MM.1S (cell line): ENCODE measurements around the gene DCAF11.

Experiments
- DNase-seq: peaks from one replicate; pipeline ENCODE4 v3.0.0-alpha.2; 2015
- H2AFZ ChIP-seq: fragments of 300-600 bp; sonication (generic); 2 replicates; pipeline ENCODE4 v1.6.0; 2016; ENCODE audit warnings: antibody characterized with exemption, low read length
- H3F3A ChIP-seq: fragments of 300-600 bp; sonication (generic); 2 replicates; pipeline ENCODE4 v1.6.1; 2016; ENCODE audit warnings: mild to moderate bottlenecking, antibody characterized with exemption, low read length, moderate library complexity, mixed read lengths; ENCODE audit not compliant: insufficient read depth
- H3K27ac ChIP-seq: fragments of 300-600 bp; sonication (generic); 2 replicates; pipeline ENCODE4 v1.5.1; 2016; ENCODE audit warnings: mild to moderate bottlenecking, low read length
- H3K27me3 ChIP-seq: fragments of 300-600 bp; sonication (generic); replicated peaks from 2 replicates; pipeline ENCODE4 v1.6.0; 2016; ENCODE audit warnings: low read length; ENCODE audit not compliant: insufficient read depth
- H3K36me3 ChIP-seq: fragments of 300-600 bp; sonication (generic); replicated peaks from 2 replicates; pipeline ENCODE4 v1.6.1; 2016; ENCODE audit warnings: mild to moderate bottlenecking, low read length, mixed read lengths; ENCODE audit not compliant: insufficient read depth
- H3K4me1 ChIP-seq: fragments of 300-600 bp; sonication (generic); 2 replicates; pipeline ENCODE4 v1.6.1; 2016; ENCODE audit warnings: low read length, mixed read lengths
- H3K4me2 ChIP-seq: fragments of 300-600 bp; sonication (generic); 2 replicates; pipeline ENCODE4 v1.6.0; 2016; ENCODE audit warnings: low read depth, low read length
- H3K4me3 ChIP-seq: fragments of 300-600 bp; sonication (generic); 2 replicates; pipeline ENCODE4 v1.5.1; 2016; ENCODE audit warnings: low read length, mixed read lengths
- H3K79me2 ChIP-seq: fragments of 300-600 bp; sonication (generic); 2 replicates; pipeline ENCODE4 v1.6.1; 2016; ENCODE audit warnings: mixed run types, low read length, mixed read lengths
- H3K9ac ChIP-seq: fragments of 300-600 bp; sonication (generic); 2 replicates; pipeline ENCODE4 v1.6.1; 2016; ENCODE audit warnings: low read length, mixed read lengths
- H3K9me2 ChIP-seq: fragments of 300-600 bp; sonication (generic); replicated peaks from 2 replicates; pipeline ENCODE4 v1.6.1; 2016; ENCODE audit warnings: mild to moderate bottlenecking, low read length, mixed read lengths; ENCODE audit not compliant: insufficient read depth
- H3K9me3 ChIP-seq: fragments of 300-600 bp; sonication (generic); replicated peaks from 2 replicates; pipeline ENCODE4 v1.6.1; 2016; ENCODE audit warnings: mild to moderate bottlenecking, low read length, mixed read lengths; ENCODE audit not compliant: insufficient read depth
- H4K20me1 ChIP-seq: fragments of 300-600 bp; sonication (generic); 2 replicates; pipeline ENCODE4 v1.6.1; 2016; ENCODE audit warnings: mild to moderate bottlenecking, low read length, moderate library complexity, mixed read lengths; ENCODE audit not compliant: insufficient read depth
- EZH2 ChIP-seq: fragments of 300-600 bp; sonication (generic); optimal IDR thresholded peaks from 2 replicates; pipeline ENCODE3; 2017; ENCODE audit warnings: low read depth, mild to moderate bottlenecking, antibody characterized with exemption, low read length, mixed read lengths
- EZH2phosphoT487 ChIP-seq: fragments of 300-600 bp; sonication (generic); IDR thresholded peaks from 2 replicates; pipeline ENCODE4 v1.6.1; 2018; ENCODE audit warnings: antibody characterized with exemption, low read length
- TF ChIP-seq, protein P1 (sequence below): fragments of 300-600 bp; sonication (generic); IDR thresholded peaks from 2 replicates; pipeline ENCODE4 v1.5.1; 2016; ENCODE audit warnings: antibody characterized with exemption, low read length, mixed read lengths

Gene DCAF11

DNA sequence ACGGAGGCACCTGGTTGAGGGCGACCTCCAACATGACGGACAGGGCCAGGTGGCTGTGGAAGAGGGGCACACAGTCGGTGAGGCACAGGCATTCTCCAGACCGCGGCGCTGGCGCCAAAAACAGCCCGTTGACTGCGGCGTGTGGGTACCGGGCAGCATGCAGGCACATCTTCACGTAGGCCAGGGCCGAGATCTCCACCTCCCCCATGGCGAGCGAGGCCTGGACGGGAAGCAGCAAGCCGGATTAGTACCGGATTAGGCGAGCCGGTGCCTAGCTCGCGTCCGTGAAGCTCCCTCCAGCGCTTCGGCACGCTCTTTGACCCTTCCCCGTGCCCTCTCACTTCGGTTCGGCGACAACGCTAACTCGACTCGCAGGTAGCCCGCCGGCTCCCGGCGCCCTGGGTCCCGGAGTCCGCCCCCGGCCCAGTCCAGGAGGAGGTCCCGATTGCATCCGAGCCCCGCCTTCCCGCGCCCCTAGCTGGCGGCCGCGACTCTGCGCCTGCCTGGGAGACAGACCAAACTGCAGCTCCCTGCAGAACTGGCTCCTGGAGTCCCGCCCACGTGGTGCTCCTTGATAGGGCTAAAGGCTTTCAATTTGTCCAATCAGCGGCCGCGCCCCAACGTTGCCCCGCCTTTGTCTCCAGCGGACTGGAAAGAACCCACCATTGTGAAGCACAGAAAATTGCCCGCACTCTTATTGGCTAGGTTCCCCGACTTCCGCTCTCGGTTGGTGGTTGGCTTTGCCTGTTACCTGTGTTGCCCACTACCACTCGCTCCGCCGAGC is 26.7 kb downstream of the DCAF11 start, which contains the start of gene EMC9:
EMC9 (minus strand) TSS at position 495 of the 784 bp plus-strand sequence; CDS start at position 208, 287 bp downstream.
- Histone ChIP-seq H3K4me3 (peak within 1 kb of the TSS; percentile 86), H3K9ac (peak within 1 kb of the TSS; percentile 72), H3K9me2 (no peaks in the 10 kb centered on the region), H4K20me1 (no peaks in the 10 kb centered on the region), H2AFZ (peak within 1 kb of the TSS; percentile 53), H3K79me2 (peaks cover 66% of the 10 kb centered on the region), H3F3A (peaks cover 6% of the 10 kb centered on the region), H3K27me3 (no peaks in the 10 kb centered on the region), H3K4me2 (peak within 1 kb of the TSS; percentile 78), H3K4me1 (peaks cover 15% of the 10 kb centered on the region; the same call in 1 of the 2 replicates), H3K27ac (peak within 1 kb of the TSS; percentile 75), H3K9me3 (no peaks in the 10 kb centered on the region), H3K36me3 (0 out of 2 replicates have a peak, but pooled peaks cover 2% of the 10 kb centered on the region)
- peak; percentile 97 for DNase-seq
- TF ChIP-seq EZH2 = no peak
- TF ChIP-seq EZH2phosphoT487 = no peak
- TF ChIP-seq, protein P1, sequence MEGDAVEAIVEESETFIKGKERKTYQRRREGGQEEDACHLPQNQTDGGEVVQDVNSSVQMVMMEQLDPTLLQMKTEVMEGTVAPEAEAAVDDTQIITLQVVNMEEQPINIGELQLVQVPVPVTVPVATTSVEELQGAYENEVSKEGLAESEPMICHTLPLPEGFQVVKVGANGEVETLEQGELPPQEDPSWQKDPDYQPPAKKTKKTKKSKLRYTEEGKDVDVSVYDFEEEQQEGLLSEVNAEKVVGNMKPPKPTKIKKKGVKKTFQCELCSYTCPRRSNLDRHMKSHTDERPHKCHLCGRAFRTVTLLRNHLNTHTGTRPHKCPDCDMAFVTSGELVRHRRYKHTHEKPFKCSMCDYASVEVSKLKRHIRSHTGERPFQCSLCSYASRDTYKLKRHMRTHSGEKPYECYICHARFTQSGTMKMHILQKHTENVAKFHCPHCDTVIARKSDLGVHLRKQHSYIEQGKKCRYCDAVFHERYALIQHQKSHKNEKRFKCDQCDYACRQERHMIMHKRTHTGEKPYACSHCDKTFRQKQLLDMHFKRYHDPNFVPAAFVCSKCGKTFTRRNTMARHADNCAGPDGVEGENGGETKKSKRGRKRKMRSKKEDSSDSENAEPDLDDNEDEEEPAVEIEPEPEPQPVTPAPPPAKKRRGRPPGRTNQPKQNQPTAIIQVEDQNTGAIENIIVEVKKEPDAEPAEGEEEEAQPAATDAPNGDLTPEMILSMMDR = no peak

- peaks cover 57% of the 10 kb centered on the region for H3K79me2 ChIP-seq
- H3K27ac ChIP-seq = no peak overlapping the region
- H3K4me2 ChIP-seq = no peak overlapping the region
Measured at GRCh38 chr14:24143511-24143910, 28.9 kb downstream of the DCAF11 start.

DNA sequence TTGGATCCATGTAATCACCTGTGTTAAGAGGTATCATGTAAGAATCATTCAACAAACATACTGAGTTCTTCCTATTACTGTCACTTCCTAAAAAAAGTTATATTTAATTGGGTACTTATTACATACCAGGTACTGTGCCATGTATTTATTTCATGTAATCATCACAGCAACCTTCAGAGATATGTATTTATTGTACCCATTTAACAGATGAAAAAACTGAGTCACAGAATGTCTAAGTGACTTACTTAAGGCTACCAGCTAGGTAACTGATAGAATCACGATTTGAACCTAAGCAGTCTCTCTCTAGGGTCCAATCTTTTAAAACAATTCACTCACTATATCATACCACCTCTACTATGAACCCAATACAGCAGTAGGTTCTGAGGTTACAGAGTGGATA is 29.9 kb downstream of the DCAF11 start:
- Histone ChIP-seq H3K4me3 (no peak overlapping the region), H3K9me2 (no peaks in the 10 kb centered on the region), H3K27me3 (no peaks in the 10 kb centered on the region), H3K9ac (no peak overlapping the region), H3K4me2 (no peak overlapping the region), H3F3A (peaks cover 10% of the 10 kb centered on the region), H4K20me1 (no peaks in the 10 kb centered on the region), H3K79me2 (peaks cover 53% of the 10 kb centered on the region), H3K27ac (no peak overlapping the region), H3K4me1 (peaks cover 15% of the 10 kb centered on the region), H2AFZ (no peak overlapping the region), H3K36me3 (no peaks in the 10 kb centered on the region), H3K9me3 (no peaks in the 10 kb centered on the region)
- no peak for DNase-seq
- TF ChIP-seq, protein P1 = no peak
- TF ChIP-seq EZH2phosphoT487 (no peak), EZH2 (no peak)

More at GRCh38 chr14:24143511-24143910, 28.9 kb downstream of the DCAF11 start:
- TF ChIP-seq, protein P1 = no peak
- TF ChIP-seq EZH2phosphoT487 (no peak), EZH2 (no peak)
- no peaks in the 10 kb centered on the region for H3K36me3 ChIP-seq
- H3K4me3 ChIP-seq = no peak overlapping the region
- no peaks in the 10 kb centered on the region for H3K9me3 ChIP-seq
- H3K4me1 ChIP-seq = peaks cover 17% of the 10 kb centered on the region
- H4K20me1 ChIP-seq = no peaks in the 10 kb centered on the region
- H3K9me2 ChIP-seq = no peaks in the 10 kb centered on the region
- no peak overlapping the region for H3K9ac ChIP-seq
- H3F3A ChIP-seq = peaks cover 10% of the 10 kb centered on the region
- no peak for DNase-seq
- no peak overlapping the region for H2AFZ ChIP-seq
- no peaks in the 10 kb centered on the region for H3K27me3 ChIP-seq
